Tibial artery (tissue), 4 donors: ENCODE results near the gene GALNT18.

Experiments
- DNase-seq, 2 donors: peaks; one replicate each; pipeline ENCODE4 v3.0.0-alpha.2; 2019
- H3K27ac ChIP-seq, 2 donors: fragments of 200-600 bp; sonication (generic) in 1 of 2; 1 replicate in 1 of 2; 2 replicates in 1 of 2; pipeline ENCODE4 v1.5.1; 2018 to 2019; ENCODE audit warnings: mild to moderate bottlenecking in 1 of 2
- H3K27me3 ChIP-seq, 2 donors: fragments of 200-600 bp; sonication (generic) in 1 of 2; one replicate each; pipeline versions ENCODE4 v1.5.1 to v1.6.0; 2016 to 2019
- H3K36me3 ChIP-seq, 3 donors: fragments of 200-600 bp; sonication (generic) in 2 of 3; one replicate each; pipeline ENCODE4 v1.5.1; 2016 to 2019; ENCODE audit warnings: mild to moderate bottlenecking in 2 of 3
- H3K4me1 ChIP-seq, 4 donors: fragments of 200-600 bp; sonication (generic) in 2 of 4; 1 replicate in 3 of 4; 2 replicates in 1 of 4; pipeline ENCODE4 v1.5.1; 2016 to 2019
- H3K4me3 ChIP-seq, 2 donors: fragments of 200-600 bp; sonication (generic) in 1 of 2; 1 replicate in 1 of 2; 2 replicates in 1 of 2; pipeline ENCODE4 v1.5.1; 2018 to 2019; ENCODE audit warnings: mild to moderate bottlenecking in 2 of 2
- H3K9me3 ChIP-seq, 3 donors: fragments of 200-600 bp; sonication (generic) in 1 of 3; one replicate each; pipeline ENCODE4 v1.5.1; 2016 to 2019
- CTCF ChIP-seq, 2 experiments: fragments of 200-600 bp in 1 of 2; fragments of 450-650 bp in 1 of 2; IDR thresholded peaks; one replicate each; pipeline ENCODE4 v1.5.1; 2017 to 2019; ENCODE audit warnings: antibody characterized with exemption in 2 of 2, mild to moderate bottlenecking in 1 of 2, moderate library complexity in 1 of 2
- intact Hi-C: fragments of 100-400 bp; cut with DNase I; formaldehyde crosslinking; loops from one replicate; pipeline ENCODE4 v1.15.0; 2023; ENCODE audit warnings: low total_unique reads

The GALNT18 gene

GRCh38 chr11:11301212-11301611 lies 320.6 kb downstream of the GALNT18 start:
- Histone ChIP-seq H3K4me3 (no peak overlapping the region), H3K27ac (no peak overlapping the region), H3K9me3 (no peaks in the 10 kb centered on the region), H3K4me1 (no peaks in the 10 kb centered on the region), H3K36me3 (peaks cover 9 to 14% (median 10%) of the 10 kb centered on the region in 3 donors), H3K27me3 (no peaks in the 10 kb centered on the region)
- DNase-seq = no peak
- TF ChIP-seq CTCF (IDR thresholded peaks at IDR 0.05) = no peak
- intact Hi-C loops = no loop called here

GRCh38 chr11:11297578-11297977 lies 324.2 kb downstream of the GALNT18 start:
- H3K4me3 ChIP-seq = no peak overlapping the region
- intact Hi-C loops = no loop called here
- no peak for TF ChIP-seq CTCF (IDR thresholded peaks at IDR 0.05)
- no peak for DNase-seq
- H3K27ac ChIP-seq = no peak overlapping the region
- no peaks in the 10 kb centered on the region for H3K27me3 ChIP-seq
- H3K4me1 ChIP-seq = no peaks in the 10 kb centered on the region
- H3K36me3 ChIP-seq = peaks cover 0 to 5% (median 3%) of the 10 kb centered on the region in 3 donors
- no peaks in the 10 kb centered on the region for H3K9me3 ChIP-seq

- TF ChIP-seq CTCF (IDR thresholded peaks at IDR 0.05) = no peak
- intact Hi-C loops = no loop called here
- Histone ChIP-seq H3K27ac (no peak overlapping the region), H3K4me1 (no peaks in the 10 kb centered on the region), H3K4me3 (no peak overlapping the region), H3K36me3 (peaks cover 0 to 5% (median 4%) of the 10 kb centered on the region in 3 donors), H3K27me3 (no peaks in the 10 kb centered on the region), H3K9me3 (no peaks in the 10 kb centered on the region)
- no peak for DNase-seq
These were observed 325.4 kb downstream of the GALNT18 start for GRCh38 chr11:11296434-11296833.

- no peaks in the 10 kb centered on the region for H3K27me3 ChIP-seq
- no peak for TF ChIP-seq CTCF (IDR thresholded peaks at IDR 0.05)
- H3K36me3 ChIP-seq = peaks cover 0 to 15% (median 5%) of the 10 kb centered on the region in 3 donors
- intact Hi-C loops = no loop called here
- H3K4me1 ChIP-seq = no peaks in the 10 kb centered on the region
- no peak overlapping the region for H3K4me3 ChIP-seq
- H3K27ac ChIP-seq = no peak overlapping the region
- no peaks in the 10 kb centered on the region for H3K9me3 ChIP-seq
- no peak for DNase-seq
These were observed 327.3 kb downstream of the GALNT18 start for GRCh38 chr11:11294551-11294855.

DNA sequence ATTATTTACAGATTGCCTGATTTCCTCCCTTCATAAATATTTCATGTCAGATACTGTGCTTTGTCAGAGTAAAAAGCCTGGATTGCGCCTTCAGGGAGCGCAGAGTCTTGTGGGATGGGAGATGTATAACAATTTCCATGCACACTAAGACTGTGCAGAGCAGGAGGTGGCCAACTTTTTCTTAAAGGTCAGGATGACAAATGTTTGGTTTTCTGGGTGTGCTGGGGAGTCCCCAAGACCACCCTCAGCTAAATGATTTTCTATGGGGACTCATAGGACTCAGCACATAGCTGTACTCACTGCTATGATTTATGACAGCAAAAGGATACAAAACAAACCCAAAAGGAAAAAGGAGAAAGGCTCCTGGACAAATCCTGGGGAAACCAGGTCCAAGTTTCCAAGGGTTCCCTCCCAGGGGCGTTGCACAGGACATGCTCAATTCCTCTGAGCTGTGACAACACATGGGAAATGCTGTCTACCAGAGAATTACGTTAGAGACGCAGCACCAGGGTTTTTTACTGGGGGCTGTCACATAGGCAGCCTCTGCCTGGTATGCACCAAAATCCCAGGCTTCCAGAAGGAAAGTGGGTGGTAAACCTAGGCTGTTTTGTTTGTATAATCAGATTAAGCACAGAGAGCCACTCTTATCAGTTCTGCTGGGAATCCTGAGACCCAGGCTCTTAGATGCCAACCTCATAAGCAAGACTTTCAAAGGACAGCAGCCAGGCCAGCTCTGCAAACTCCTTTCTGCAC lies 327.8 kb downstream of the GALNT18 start:
- Histone ChIP-seq H3K27ac (no peak overlapping the region), H3K9me3 (no peaks in the 10 kb centered on the region), H3K4me1 (no peaks in the 10 kb centered on the region), H3K4me3 (no peak overlapping the region), H3K27me3 (no peaks in the 10 kb centered on the region), H3K36me3 (peaks cover 0 to 15% (median 5%) of the 10 kb centered on the region in 3 donors)
- intact Hi-C loops = no loop called here
- TF ChIP-seq CTCF (IDR thresholded peaks at IDR 0.05) = no peak
- DNase-seq = no peak
